Hematopoietic multipotent progenitor cell treated with erythropoietin and hydrocortisone succinate and interleukin-3 and kit ligand, for 8 days (in vitro differentiated cells): ENCODE data around the gene ZNF649.
A peak's percentile ranks its signal among the peaks of the same experiment; 100 is the strongest.

Experiments
- DNase-seq: peaks from one replicate; pipeline ENCODE4 v3.0.0-alpha.2; 2015

The ZNF649 gene

DNA sequence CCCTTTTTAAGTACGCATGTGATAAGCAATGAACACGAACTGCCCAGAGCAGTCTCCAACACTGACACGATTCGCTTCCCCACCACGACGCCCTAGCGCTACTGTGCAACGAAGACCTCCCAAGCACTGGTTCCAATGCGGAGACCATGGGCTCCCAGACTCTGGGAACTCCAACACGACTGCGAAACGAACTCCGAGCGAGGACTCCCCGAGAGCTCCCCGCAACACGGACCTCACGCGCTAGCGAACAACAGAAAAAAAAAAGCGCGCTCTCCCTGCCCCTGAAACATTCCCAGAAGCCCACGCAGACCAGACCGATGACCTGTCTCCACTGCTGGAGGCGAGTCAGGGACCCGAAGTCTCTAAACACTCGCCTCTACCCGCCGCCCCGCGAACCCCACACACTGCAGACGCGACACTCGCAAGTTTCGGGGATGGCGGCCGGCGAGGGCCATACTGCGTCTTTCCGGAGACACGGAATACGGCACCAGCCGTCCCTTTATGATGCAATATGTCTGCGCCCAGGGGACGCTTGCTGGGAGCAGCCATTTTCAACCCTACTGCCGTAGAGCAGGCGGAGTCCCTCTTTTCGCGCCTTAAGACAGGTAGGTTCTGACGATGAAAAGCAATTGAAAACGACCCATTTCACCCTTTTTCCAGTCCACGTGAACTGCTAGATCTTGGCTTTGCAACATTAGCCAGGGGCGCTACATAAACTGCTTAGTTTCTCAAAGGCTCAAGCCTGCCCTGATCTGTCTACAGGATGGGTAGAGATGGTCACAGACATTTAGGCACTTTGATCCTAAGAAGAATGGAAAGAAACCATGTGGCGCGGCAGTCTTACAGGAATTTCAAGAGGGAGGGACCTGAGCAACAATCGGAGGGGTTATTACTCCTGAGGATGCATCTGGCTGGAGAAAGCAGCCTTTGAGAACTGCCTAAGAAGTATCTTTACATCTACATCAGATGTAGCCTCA is 17.0 kb downstream of the ZNF649 start, which contains the start of gene ZNF577:
TSS of gene ZNF577 (minus strand) at position 430 of the 977 bp plus-strand sequence. CDS start 7,569 bp downstream, outside the sequence.
- peak; percentile 84 for DNase-seq

- no peak for DNase-seq
Observed at GRCh38 chr19:51884713-51885112, 20.1 kb downstream of the ZNF649 start.

DNA sequence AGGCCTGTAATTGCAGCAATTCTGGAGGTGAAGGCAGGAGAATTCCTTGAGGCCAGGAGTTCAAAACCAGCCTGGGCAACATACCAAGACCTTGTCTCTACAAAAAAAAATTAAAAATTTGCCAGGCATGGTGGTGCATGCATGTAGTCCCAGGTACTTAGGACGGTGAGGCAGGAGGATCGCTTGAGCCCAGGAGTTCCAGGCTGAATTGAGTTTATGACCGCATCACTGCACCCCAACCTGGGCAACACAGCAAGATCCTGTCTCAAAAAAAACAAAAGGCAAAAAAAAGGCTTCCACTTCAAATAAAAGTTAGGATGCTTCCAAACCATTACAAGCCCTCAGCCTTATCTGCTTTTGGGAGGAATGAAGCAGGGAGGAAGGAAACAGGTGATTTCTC is 22.3 kb downstream of the ZNF649 start:
- no peak for DNase-seq

DNA sequence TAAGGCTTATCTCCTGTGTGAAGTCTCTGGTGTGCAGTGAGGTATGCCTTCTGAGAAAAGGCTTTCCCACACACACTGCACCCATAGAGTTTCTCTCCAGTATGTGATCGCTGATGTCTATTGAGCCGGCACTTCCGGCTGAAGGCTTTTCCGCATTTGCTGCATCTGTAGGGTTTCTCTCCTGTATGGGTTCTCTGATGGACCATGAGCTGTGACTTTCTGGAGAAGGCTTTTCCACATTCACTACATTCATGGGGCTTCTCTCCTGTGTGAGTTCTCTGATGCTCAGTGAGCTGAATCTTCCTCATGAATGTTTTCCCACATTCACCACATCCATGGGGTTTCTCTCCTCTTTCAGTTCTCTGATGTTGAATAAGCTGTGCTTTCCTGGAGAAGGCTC is 31.7 kb downstream of the ZNF649 start:
- no peak for DNase-seq

GRCh38 chr19:51861870-51862622 is 42.8 kb downstream of the ZNF649 start:
- DNase-seq, result no peak
